ENCODE results near the gene ZNF878.
"Not testable (repeated sequence)": the region's sequence is repeated elsewhere in the genome, so short reads cannot be mapped to it uniquely, and the experiment has no call there.

ZNF878 gene

GRCh38 chr19:12052497-12053169 lies at the start of gene ZNF878:
Gene ZNF878, minus strand, starts transcription at chr19:12052961. Its CDS starts 160 bp downstream, at chr19:12052801.
- DNase-seq: peak; percentile 51

- DNase-seq: no peak
These were observed 45.3 kb upstream of the ZNF878 start for GRCh38 chr19:12098040-12098439.

GRCh38 chr19:12095111-12095790 lies 42.5 kb upstream of the ZNF878 start:
- no peak for DNase-seq

- no peak for DNase-seq
These were observed 41.0 kb upstream of the ZNF878 start for GRCh38 chr19:12093777-12094176.

- no peak for DNase-seq
These were observed 40.2 kb upstream of the ZNF878 start for GRCh38 chr19:12092956-12093355.

- peak; percentile 66 for DNase-seq
These were observed 39.5 kb upstream of the ZNF878 start for GRCh38 chr19:12092065-12092867.

GRCh38 chr19:12090807-12091206 lies 38.0 kb upstream of the ZNF878 start:
- DNase-seq: peak; percentile 69

GRCh38 chr19:12085074-12085818 lies 32.5 kb upstream of the ZNF878 start:
- no peak for DNase-seq

GRCh38 chr19:12083336-12083735 lies 30.6 kb upstream of the ZNF878 start:
- DNase-seq: not testable (repeated sequence)

- no peak for DNase-seq
These were observed 24.6 kb upstream of the ZNF878 start for GRCh38 chr19:12077375-12077774.

- not testable (repeated sequence) for DNase-seq
These were observed 23.6 kb upstream of the ZNF878 start for GRCh38 chr19:12076331-12076730.

GRCh38 chr19:12075538-12076139 lies 22.9 kb upstream of the ZNF878 start:
- no peak for DNase-seq

GRCh38 chr19:12064590-12065538 lies 12.1 kb upstream of the ZNF878 start, which contains the start of gene ZNF844:
Gene ZNF844, plus strand, starts transcription at chr19:12064731. Its CDS starts 143 bp downstream, at chr19:12064874.
- DNase-seq: peak; percentile 70

GRCh38 chr19:12055784-12056183 lies 3.0 kb upstream of the ZNF878 start:
- DNase-seq: no peak

- no peak for DNase-seq
These were observed 667 bp downstream of the ZNF878 start for GRCh38 chr19:12052091-12052496.

- no peak for DNase-seq
These were observed 4.9 kb downstream of the ZNF878 start for GRCh38 chr19:12047868-12048267.

GRCh38 chr19:12043752-12044422 lies 8.9 kb downstream of the ZNF878 start:
- no peak for DNase-seq

- no peak for DNase-seq
These were observed 9.9 kb downstream of the ZNF878 start for GRCh38 chr19:12042893-12043292.

- peak; percentile 74 for DNase-seq
These were observed 17.3 kb downstream of the ZNF878 start, which contains the start of gene ZNF433 for GRCh38 chr19:12035220-12036172. Gene ZNF433, minus strand, starts transcription at chr19:12035679. Its CDS starts 140 bp downstream, at chr19:12035539.
